Mucosa of stomach (tissue), 1 donor: Measurements from ENCODE around the gene KPNA3.

Experiments
- H3K27me3 ChIP-seq: one replicate; pipeline ENCODE4 v1.7.0; 2013; ENCODE audit warnings: mild to moderate bottlenecking, low read length; ENCODE audit not compliant: control insufficient read depth, insufficient read depth
- H3K36me3 ChIP-seq: one replicate; pipeline ENCODE4 v1.7.0; 2013; ENCODE audit warnings: low read length; ENCODE audit not compliant: control insufficient read depth, insufficient read depth
- H3K4me1 ChIP-seq: one replicate; pipeline ENCODE4 v1.7.0; 2013; ENCODE audit warnings: mild to moderate bottlenecking, low read length; ENCODE audit not compliant: control insufficient read depth, insufficient read depth
- H3K4me3 ChIP-seq: one replicate; pipeline ENCODE4 v1.7.0; 2013; ENCODE audit warnings: low read length
- H3K9ac ChIP-seq: one replicate; pipeline ENCODE4 v1.7.0; 2013; ENCODE audit warnings: mild to moderate bottlenecking, low read length, moderate library complexity
- H3K9me3 ChIP-seq: one replicate; pipeline ENCODE4 v1.7.0; 2013; ENCODE audit warnings: mild to moderate bottlenecking, low read length, moderate library complexity; ENCODE audit not compliant: control insufficient read depth
- donor health status: Pancreatic carcinoma.

The KPNA3 gene

GRCh38 chr13:49802426-49802825, 9.9 kb upstream of the KPNA3 start:
- Histone ChIP-seq H3K9ac (no peak overlapping the region), H3K36me3 (no peaks in the 10 kb centered on the region), H3K4me3 (no peak overlapping the region), H3K4me1 (no peaks in the 10 kb centered on the region), H3K9me3 (no peaks in the 10 kb centered on the region), H3K27me3 (no peaks in the 10 kb centered on the region)

- Histone ChIP-seq H3K9me3 (no peaks in the 10 kb centered on the region), H3K9ac (peak overlapping the region; percentile 67), H3K36me3 (no peaks in the 10 kb centered on the region), H3K4me3 (peak overlapping the region; percentile 28), H3K27me3 (no peaks in the 10 kb centered on the region), H3K4me1 (peaks cover 10% of the 10 kb centered on the region)
Measured at GRCh38 chr13:49791711-49792549, 552 bp downstream of the KPNA3 start.

GRCh38 chr13:49791315-49791710, 1.2 kb downstream of the KPNA3 start:
- peak overlapping the region; percentile 67 for H3K9ac ChIP-seq

GRCh38 chr13:49789968-49790367, 2.5 kb downstream of the KPNA3 start:
- no peak overlapping the region for H3K9ac ChIP-seq
- no peaks in the 10 kb centered on the region for H3K36me3 ChIP-seq
- no peaks in the 10 kb centered on the region for H3K9me3 ChIP-seq
- H3K4me1 ChIP-seq = peaks cover 10% of the 10 kb centered on the region
- no peaks in the 10 kb centered on the region for H3K27me3 ChIP-seq
- H3K4me3 ChIP-seq = no peak overlapping the region

More at GRCh38 chr13:49791315-49791710, 1.2 kb downstream of the KPNA3 start:
- H3K36me3 ChIP-seq = no peaks in the 10 kb centered on the region
- H3K4me3 ChIP-seq = peak overlapping the region; percentile 28
- no peaks in the 10 kb centered on the region for H3K9me3 ChIP-seq
- H3K27me3 ChIP-seq = no peaks in the 10 kb centered on the region
- H3K4me1 ChIP-seq = peaks cover 10% of the 10 kb centered on the region

GRCh38 chr13:49786401-49787008, 6.0 kb downstream of the KPNA3 start:
- no peaks in the 10 kb centered on the region for H3K36me3 ChIP-seq
- H3K4me3 ChIP-seq = no peak overlapping the region
- peaks cover 5% of the 10 kb centered on the region for H3K4me1 ChIP-seq
- H3K27me3 ChIP-seq = no peaks in the 10 kb centered on the region
- no peak overlapping the region for H3K9ac ChIP-seq
- no peaks in the 10 kb centered on the region for H3K9me3 ChIP-seq

- no peaks in the 10 kb centered on the region for H3K36me3 ChIP-seq
Measured at GRCh38 chr13:49784886-49785570, 7.5 kb downstream of the KPNA3 start.

GRCh38 chr13:49783865-49784264, 8.6 kb downstream of the KPNA3 start:
- Histone ChIP-seq H3K27me3 (no peaks in the 10 kb centered on the region), H3K4me3 (no peak overlapping the region), H3K9me3 (no peaks in the 10 kb centered on the region), H3K4me1 (peaks cover 10% of the 10 kb centered on the region), H3K36me3 (no peaks in the 10 kb centered on the region), H3K9ac (no peak overlapping the region)

More at GRCh38 chr13:49784886-49785570, 7.5 kb downstream of the KPNA3 start:
- Histone ChIP-seq H3K27me3 (no peaks in the 10 kb centered on the region), H3K4me1 (peaks cover 2% of the 10 kb centered on the region), H3K9ac (no peak overlapping the region), H3K4me3 (no peak overlapping the region), H3K9me3 (no peaks in the 10 kb centered on the region)

GRCh38 chr13:49782784-49783183, 9.7 kb downstream of the KPNA3 start:
- H3K4me3 ChIP-seq = no peak overlapping the region
- H3K9ac ChIP-seq = no peak overlapping the region
- H3K4me1 ChIP-seq = peaks cover 10% of the 10 kb centered on the region

GRCh38 chr13:49781806-49782205, 10.7 kb downstream of the KPNA3 start:
- no peak overlapping the region for H3K4me3 ChIP-seq
- H3K27me3 ChIP-seq = no peaks in the 10 kb centered on the region
- H3K4me1 ChIP-seq = peaks cover 10% of the 10 kb centered on the region
- no peak overlapping the region for H3K9ac ChIP-seq
- no peaks in the 10 kb centered on the region for H3K9me3 ChIP-seq
- H3K36me3 ChIP-seq = no peaks in the 10 kb centered on the region

More at GRCh38 chr13:49782784-49783183, 9.7 kb downstream of the KPNA3 start:
- Histone ChIP-seq H3K36me3 (no peaks in the 10 kb centered on the region), H3K9me3 (no peaks in the 10 kb centered on the region), H3K27me3 (no peaks in the 10 kb centered on the region)

GRCh38 chr13:49779721-49780120, 12.8 kb downstream of the KPNA3 start:
- Histone ChIP-seq H3K27me3 (no peaks in the 10 kb centered on the region), H3K4me1 (peaks cover 18% of the 10 kb centered on the region), H3K4me3 (no peak overlapping the region), H3K36me3 (no peaks in the 10 kb centered on the region), H3K9ac (no peak overlapping the region), H3K9me3 (no peaks in the 10 kb centered on the region)

GRCh38 chr13:49777746-49778614, 14.5 kb downstream of the KPNA3 start:
- peaks cover 18% of the 10 kb centered on the region for H3K4me1 ChIP-seq
- H3K9me3 ChIP-seq = no peaks in the 10 kb centered on the region
- H3K27me3 ChIP-seq = no peaks in the 10 kb centered on the region
- no peaks in the 10 kb centered on the region for H3K36me3 ChIP-seq
- H3K9ac ChIP-seq = no peak overlapping the region
- no peak overlapping the region for H3K4me3 ChIP-seq
